BLaER1 (cell line): ENCODE data around the gene ITPRID2.
"Not testable (repeated sequence)": the region's sequence is repeated elsewhere in the genome, so short reads cannot be mapped to it uniquely, and the experiment has no call there.

ENCODE experiments used
- H3K27ac ChIP-seq: shearing (Covaris generic); formaldehyde crosslinking; 2 replicates; pipeline ENCODE4 v1.8.1; 2022
- H3K27me3 ChIP-seq: shearing (Covaris generic); formaldehyde crosslinking; 2 replicates; pipeline ENCODE4 v1.8.1; 2022
- H3K36me3 ChIP-seq: shearing (Covaris generic); formaldehyde crosslinking; 2 replicates; pipeline ENCODE4 v1.8.1; 2022
- H3K4me1 ChIP-seq: shearing (Covaris generic); formaldehyde crosslinking; 2 replicates; pipeline ENCODE4 v1.8.1; 2022
- H3K4me2 ChIP-seq: shearing (Covaris generic); formaldehyde crosslinking; 2 replicates; pipeline ENCODE4 v1.8.1; 2022
- H3K4me3 ChIP-seq: shearing (Covaris generic); formaldehyde crosslinking; 2 replicates; pipeline ENCODE4 v1.8.1; 2022
- H3K9ac ChIP-seq: shearing (Covaris generic); formaldehyde crosslinking; 2 replicates; pipeline ENCODE4 v1.8.1; 2022
- H3K9me3 ChIP-seq: shearing (Covaris generic); formaldehyde crosslinking; 2 replicates; pipeline ENCODE4 v1.8.1; 2022
- H4K20me1 ChIP-seq: shearing (Covaris generic); formaldehyde crosslinking; 2 replicates; pipeline ENCODE4 v1.8.1; 2022
- Cebpa-rat ChIP-seq: shearing (Covaris generic); IDR thresholded peaks from 2 replicates; pipeline ENCODE4 v1.8.1; 2022

Gene ITPRID2

DNA sequence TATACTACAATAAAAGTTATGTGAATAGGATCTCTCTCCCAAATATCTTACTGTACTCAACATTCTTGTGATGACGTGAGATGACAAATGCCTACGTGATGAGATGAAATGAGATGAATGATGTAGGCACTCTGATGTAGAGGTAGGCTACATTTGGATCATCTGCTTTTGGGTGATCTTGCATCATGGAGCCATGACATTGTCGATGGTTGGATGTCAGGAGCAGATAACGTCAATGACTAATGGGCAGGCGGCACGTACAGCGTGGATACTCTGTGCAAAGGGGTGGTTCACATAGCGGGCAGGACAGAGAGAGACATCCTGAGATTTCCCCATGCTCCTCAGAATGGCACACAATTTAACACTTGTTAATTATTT lies 53.4 kb downstream of the ITPRID2 start:
- Histone ChIP-seq H3K27me3 (no peaks in the 10 kb centered on the region), H3K9me3 (no peaks in the 10 kb centered on the region), H3K4me2 (no peak overlapping the region), H3K36me3 (no peaks in the 10 kb centered on the region), H3K4me1 (no peaks in the 10 kb centered on the region), H3K27ac (no peak overlapping the region), H4K20me1 (no peaks in the 10 kb centered on the region), H3K9ac (no peak overlapping the region), H3K4me3 (no peak overlapping the region)
- no peak for TF ChIP-seq Cebpa-rat

GRCh38 chr2:181946444-181947127 lies 55.1 kb downstream of the ITPRID2 start:
- Histone ChIP-seq H3K27ac (no peak overlapping the region), H3K4me3 (no peak overlapping the region), H3K9ac (no peak overlapping the region), H3K4me1 (no peaks in the 10 kb centered on the region), H3K4me2 (no peak overlapping the region), H3K36me3 (no peaks in the 10 kb centered on the region), H3K9me3 (no peaks in the 10 kb centered on the region), H3K27me3 (no peaks in the 10 kb centered on the region), H4K20me1 (no peaks in the 10 kb centered on the region)
- TF ChIP-seq Cebpa-rat: no peak

DNA sequence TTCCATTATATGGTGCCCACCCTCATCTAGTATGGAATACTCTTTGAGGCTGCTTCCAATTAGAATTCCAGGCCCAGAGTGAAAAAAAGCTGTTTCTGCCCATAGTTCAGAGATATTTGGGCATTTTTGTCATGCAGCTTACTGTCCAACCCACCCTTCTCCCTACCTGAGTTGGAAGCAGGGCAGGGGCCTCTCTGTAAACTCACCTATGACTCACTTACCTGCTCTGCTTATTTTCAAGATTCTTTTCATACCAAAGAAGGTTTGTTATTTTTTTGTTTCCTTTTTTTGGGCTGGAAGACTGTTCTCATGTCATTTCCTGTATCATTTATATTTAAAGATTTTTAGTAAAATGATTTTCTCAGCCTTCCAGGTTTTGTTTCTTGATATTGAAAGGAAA lies 55.7 kb downstream of the ITPRID2 start:
- no peak for TF ChIP-seq Cebpa-rat
- H3K4me2 ChIP-seq: no peak overlapping the region
- H3K4me1 ChIP-seq: no peaks in the 10 kb centered on the region
- no peak overlapping the region for H3K27ac ChIP-seq
- H3K27me3 ChIP-seq: no peaks in the 10 kb centered on the region
- no peaks in the 10 kb centered on the region for H4K20me1 ChIP-seq
- H3K36me3 ChIP-seq: no peaks in the 10 kb centered on the region
- H3K9ac ChIP-seq: no peak overlapping the region
- no peak overlapping the region for H3K4me3 ChIP-seq
- H3K9me3 ChIP-seq: no peaks in the 10 kb centered on the region

GRCh38 chr2:181948227-181948626 lies 56.7 kb downstream of the ITPRID2 start:
- no peaks in the 10 kb centered on the region for H3K27me3 ChIP-seq
- H3K4me1 ChIP-seq: no peaks in the 10 kb centered on the region
- H3K9ac ChIP-seq: no peak overlapping the region
- no peak overlapping the region for H3K4me2 ChIP-seq
- no peaks in the 10 kb centered on the region for H4K20me1 ChIP-seq
- no peak for TF ChIP-seq Cebpa-rat
- no peaks in the 10 kb centered on the region for H3K36me3 ChIP-seq
- no peak overlapping the region for H3K27ac ChIP-seq
- no peaks in the 10 kb centered on the region for H3K9me3 ChIP-seq
- H3K4me3 ChIP-seq: no peak overlapping the region

- no peak overlapping the region for H3K4me2 ChIP-seq
- TF ChIP-seq Cebpa-rat: no peak
- H3K9ac ChIP-seq: no peak overlapping the region
- H3K9me3 ChIP-seq: no peaks in the 10 kb centered on the region
- no peaks in the 10 kb centered on the region for H3K36me3 ChIP-seq
- H3K4me1 ChIP-seq: no peaks in the 10 kb centered on the region
- H4K20me1 ChIP-seq: no peaks in the 10 kb centered on the region
- no peak overlapping the region for H3K4me3 ChIP-seq
- H3K27me3 ChIP-seq: no peaks in the 10 kb centered on the region
- H3K27ac ChIP-seq: no peak overlapping the region
Observed at GRCh38 chr2:181949047-181949446, 57.5 kb downstream of the ITPRID2 start.

DNA sequence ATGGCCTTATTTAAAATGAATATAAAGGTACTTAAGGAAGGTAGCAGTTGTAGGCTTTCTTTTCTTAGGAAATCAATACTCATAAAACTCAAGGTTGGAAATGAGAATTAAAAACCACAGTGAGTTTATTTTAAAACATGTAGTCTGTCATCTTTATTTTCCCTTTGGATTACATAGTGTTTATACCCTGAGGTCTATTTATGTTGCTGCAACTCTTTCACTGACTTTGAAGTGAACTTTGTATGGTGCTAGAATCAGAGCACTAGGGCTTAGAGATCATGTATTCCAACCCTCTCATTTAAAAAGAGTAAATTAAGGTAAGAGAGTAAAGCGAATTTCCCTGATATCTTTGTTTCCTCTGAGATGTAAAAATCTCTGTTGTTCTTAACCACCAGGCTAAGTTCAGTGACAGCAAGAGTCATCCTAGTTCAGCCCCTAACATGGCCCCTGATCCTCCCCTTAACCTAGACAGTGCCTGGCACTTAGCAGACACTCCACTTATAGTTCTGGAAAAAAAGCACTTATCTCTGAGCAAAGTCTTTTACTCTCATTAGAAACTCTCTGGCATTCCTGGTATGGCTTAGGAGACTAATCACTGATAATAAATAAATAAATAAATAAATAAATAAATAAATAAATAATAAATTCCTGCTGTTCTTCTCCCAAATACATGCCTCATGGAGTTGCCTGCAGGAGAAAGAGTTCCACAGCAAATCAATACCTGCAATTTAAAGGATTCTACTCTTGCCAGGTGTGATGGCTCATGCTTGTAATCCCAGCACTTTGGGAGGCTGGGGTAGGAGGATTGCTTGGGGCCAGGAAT lies 61.1 kb downstream of the ITPRID2 start:
- no peaks in the 10 kb centered on the region for H4K20me1 ChIP-seq
- H3K4me2 ChIP-seq: no peak overlapping the region
- H3K4me1 ChIP-seq: no peaks in the 10 kb centered on the region
- no peak overlapping the region for H3K4me3 ChIP-seq
- no peaks in the 10 kb centered on the region for H3K9me3 ChIP-seq
- no peak for TF ChIP-seq Cebpa-rat
- H3K9ac ChIP-seq: no peak overlapping the region
- H3K27me3 ChIP-seq: no peaks in the 10 kb centered on the region
- H3K27ac ChIP-seq: no peak overlapping the region
- no peaks in the 10 kb centered on the region for H3K36me3 ChIP-seq

- H3K4me1 ChIP-seq: no peaks in the 10 kb centered on the region
Observed at GRCh38 chr2:181953881-181954537, 62.5 kb downstream of the ITPRID2 start.

DNA sequence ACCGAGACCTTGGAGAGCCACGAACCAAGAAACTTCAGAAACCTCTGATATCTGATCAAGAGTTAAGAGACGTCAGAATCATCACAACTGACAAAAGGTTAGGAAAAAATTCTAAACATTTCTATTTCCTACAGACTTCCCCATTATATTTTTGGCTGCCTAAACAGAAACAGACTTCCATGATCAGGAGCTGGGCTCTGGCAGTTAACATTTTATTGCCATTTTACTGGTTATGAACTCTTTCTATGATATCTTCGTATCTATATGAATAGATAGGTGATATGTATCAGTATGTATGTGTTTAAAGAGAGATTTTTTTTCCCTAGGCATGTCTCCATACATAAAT lies 63.0 kb downstream of the ITPRID2 start:
- Histone ChIP-seq H3K4me1 (no peaks in the 10 kb centered on the region), H3K27ac (no peak overlapping the region), H3K9ac (no peak overlapping the region), H3K4me2 (no peak overlapping the region), H3K9me3 (no peaks in the 10 kb centered on the region), H3K4me3 (no peak overlapping the region), H3K36me3 (no peaks in the 10 kb centered on the region), H3K27me3 (no peaks in the 10 kb centered on the region), H4K20me1 (no peaks in the 10 kb centered on the region)
- TF ChIP-seq Cebpa-rat: no peak

More at GRCh38 chr2:181953881-181954537, 62.5 kb downstream of the ITPRID2 start:
- Histone ChIP-seq H3K27me3 (no peaks in the 10 kb centered on the region), H3K9me3 (no peaks in the 10 kb centered on the region), H3K9ac (no peak overlapping the region), H3K27ac (no peak overlapping the region), H3K4me3 (no peak overlapping the region), H3K4me2 (no peak overlapping the region), H4K20me1 (no peaks in the 10 kb centered on the region), H3K36me3 (no peaks in the 10 kb centered on the region)
- no peak for TF ChIP-seq Cebpa-rat

GRCh38 chr2:181955010-181955409 lies 63.5 kb downstream of the ITPRID2 start:
- Histone ChIP-seq H3K9ac (no peak overlapping the region), H3K9me3 (no peaks in the 10 kb centered on the region), H3K27me3 (no peaks in the 10 kb centered on the region), H3K4me1 (no peaks in the 10 kb centered on the region), H4K20me1 (no peaks in the 10 kb centered on the region), H3K4me2 (no peak overlapping the region), H3K36me3 (no peaks in the 10 kb centered on the region), H3K27ac (no peak overlapping the region), H3K4me3 (no peak overlapping the region)
- TF ChIP-seq Cebpa-rat: no peak

DNA sequence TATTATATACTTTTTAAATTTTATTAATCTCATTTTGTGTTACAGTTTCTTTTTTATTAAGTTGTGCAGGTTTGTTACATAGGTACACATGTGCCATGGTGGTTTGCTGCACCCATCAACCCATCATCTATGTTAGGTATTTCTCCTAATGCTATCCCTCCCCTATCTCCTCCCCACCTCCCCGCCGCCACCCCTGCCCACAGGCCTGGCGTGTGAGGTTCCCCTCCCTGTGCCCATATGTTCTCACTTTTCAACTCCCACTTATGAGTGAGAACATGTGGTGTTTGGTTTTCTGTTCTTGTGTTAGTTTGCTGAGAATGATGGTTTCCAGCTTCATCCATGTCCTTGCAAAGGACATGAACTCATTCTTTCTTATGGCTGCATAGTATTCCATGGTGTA lies 64.3 kb downstream of the ITPRID2 start:
- not testable (repeated sequence) for H3K27ac ChIP-seq, H3K4me2 ChIP-seq, H3K9me3 ChIP-seq, H3K9ac ChIP-seq, H3K27me3 ChIP-seq, H3K4me3 ChIP-seq, H3K36me3 ChIP-seq, H4K20me1 ChIP-seq, H3K4me1 ChIP-seq
